K562 (cell line): ENCODE data around the gene NTRK3. TPM values are rescaled to one million over a fixed set of nuclear protein-coding genes. Genes with fewer than 3 reads are reported as not detected.

Experiments
- ATAC-seq: fragments of 200-7000 bp; cut with Tn5 transposase; 3 replicates; pipeline ENCODE4 v1.9.1; 2020; ENCODE audit warnings: moderate library complexity
- BruUV-seq: library from RNA; stranded (reverse); fragments of 400-500 nt; replicated peaks from 2 replicates; lab custom pipeline; 2021; lab: Mats Ljungman, UMichigan
- CTCF ChIA-PET: fragments of 300-600 bp; formaldehyde crosslinking; extraction: SDS; loops from one replicate; lab custom pipeline; 2021; ENCODE audit warnings: low intra/inter-chr PET ratio; lab: Yijun Ruan, JAX
- POLR2A ChIA-PET: fragments of 300-600, 350-650 bp; sonication (Branson Sonifier 250); formaldehyde crosslinking; extraction: SDS; loops from one replicate; lab custom pipeline; 2021; ENCODE audit warnings: antibody characterized with exemption, inconsistent platforms; lab: Yijun Ruan, JAX
- DNase-seq, 4 experiments: peaks; one replicate each; pipeline versions ENCODE4 v3.0.0 to v3.0.0-alpha.2; 2011 to 2018; ENCODE audit warnings: low spot score in 3 of 4, mixed read lengths in 3 of 4; ENCODE audit errors: extremely low read depth in 1 of 4
- FAIRE-seq: peaks from 2 replicates; lab custom pipeline; 2011; peaks lifted over from hg19 to GRCh38; lab: Jason Lieb, UNC
- H2AFZ ChIP-seq: 2 replicates; pipeline ENCODE4 v1.6.0; 2011; ENCODE audit warnings: low read depth, low read length, control low read depth, inconsistent platforms
- H3K27ac ChIP-seq: fragments of 200-600 bp; 3 replicates; pipeline ENCODE4 v1.8.0; 2011; ENCODE audit warnings: low read depth, mild to moderate bottlenecking, control low read depth, inconsistent platforms, low read length, moderate library complexity, mixed read lengths; ENCODE audit errors: extremely low read depth
- H3K27me3 ChIP-seq, 2 experiments: fragments of 300-600 bp in 1 of 2; 2 replicates in 1 of 2; 3 replicates in 1 of 2; pipeline versions ENCODE4 v1.6.0 to v1.8.0; 2011; ENCODE audit warnings: inconsistent platforms in 2 of 2, low read length in 2 of 2, mild to moderate bottlenecking in 1 of 2, mixed read lengths in 1 of 2, moderate library complexity in 1 of 2; ENCODE audit not compliant: control insufficient read depth in 2 of 2, insufficient read depth in 2 of 2
- H3K36me3 ChIP-seq: fragments of 300-600 bp; 3 replicates; pipeline ENCODE4 v1.8.0; 2011; ENCODE audit warnings: mild to moderate bottlenecking, low read length, inconsistent platforms; ENCODE audit not compliant: control insufficient read depth, insufficient read depth
- H3K4me1 ChIP-seq, 2 experiments: fragments of 200-600 bp in 1 of 2; replicated peaks in 1 of 2; 2 replicates in 1 of 2; 3 replicates in 1 of 2; pipeline versions ENCODE4 v1.5.1 to v1.8.0; 2011; ENCODE audit warnings: inconsistent platforms in 2 of 2, low read length in 2 of 2, mild to moderate bottlenecking in 1 of 2, mixed read lengths in 1 of 2, moderate library complexity in 1 of 2; ENCODE audit not compliant: control insufficient read depth in 2 of 2, insufficient read depth in 2 of 2
- H3K4me2 ChIP-seq: 2 replicates; pipeline ENCODE4 v1.6.1; 2011; ENCODE audit warnings: low read length, control low read depth, inconsistent platforms, mixed read lengths; ENCODE audit not compliant: insufficient read depth
- H3K4me3 ChIP-seq: fragments of 200-600 bp; sonication (generic), shearing (Covaris generic); 2 replicates; pipeline ENCODE4 v1.5.1; 2016; ENCODE audit warnings: control low read depth, inconsistent platforms
- H3K79me2 ChIP-seq: fragments of 200-600 bp; 3 replicates; pipeline ENCODE4 v1.8.0; 2011; ENCODE audit warnings: low read length, inconsistent platforms; ENCODE audit not compliant: control insufficient read depth, insufficient read depth
- H3K9ac ChIP-seq, 2 experiments: 2 replicates each; pipeline versions ENCODE4 v1.6.0 to v1.6.1; 2011; ENCODE audit warnings: low read depth in 2 of 2, low read length in 2 of 2, control low read depth in 1 of 2, inconsistent platforms in 1 of 2, mild to moderate bottlenecking in 1 of 2, mixed read lengths in 1 of 2; ENCODE audit not compliant: insufficient read depth in 1 of 2
- H3K9me1 ChIP-seq: one replicate; pipeline ENCODE4 v1.6.0; 2011; ENCODE audit warnings: inconsistent platforms, mild to moderate bottlenecking, low read length, moderate library complexity; ENCODE audit not compliant: control insufficient read depth, insufficient read depth
- H3K9me3 ChIP-seq: replicated peaks from 2 replicates; pipeline ENCODE4 v1.5.1; 2011; ENCODE audit warnings: low read depth, low read length, inconsistent platforms; ENCODE audit not compliant: control insufficient read depth, insufficient read depth
- H4K20me1 ChIP-seq: replicated peaks from 2 replicates; pipeline ENCODE4 v1.6.1; 2011; ENCODE audit warnings: low read length, inconsistent platforms, mixed read lengths; ENCODE audit not compliant: control insufficient read depth, insufficient read depth
- CREB1 ChIP-seq, 2 experiments: sonication (generic) in 1 of 2; formaldehyde crosslinking in 1 of 2; IDR thresholded peaks; 2 replicates each; pipeline versions ENCODE4 v1.6.1 to v1.8.0; 2012 to 2022; ENCODE audit warnings: inconsistent platforms in 1 of 2, mild to moderate bottlenecking in 1 of 2, missing genetic modification reagents in 1 of 2, moderate library complexity in 1 of 2
- ETS2 ChIP-seq: IDR thresholded peaks from 2 replicates; pipeline ENCODE4 v1.6.1; 2016; ENCODE audit warnings: borderline replicate concordance, missing genetic modification characterization, mild to moderate bottlenecking, moderate library complexity, missing compliant biosample characterization; ENCODE audit not compliant: poor library complexity, severe bottlenecking
- FOXA3 ChIP-seq, 2 experiments: fragments of 450-650 bp in 1 of 2; sonication (generic) in 1 of 2; formaldehyde crosslinking; IDR thresholded peaks in 1 of 2; conservative IDR thresholded peaks in 1 of 2; 2 replicates each; pipeline versions ENCODE4 v1.4.0 to v1.8.0; 2020 to 2022; ENCODE audit warnings: mild to moderate bottlenecking in 2 of 2, missing genetic modification reagents in 1 of 2
- HDAC2 ChIP-seq: fragments of 450-650 bp; IDR thresholded peaks from 2 replicates; pipeline ENCODE4 v1.6.1; 2016; ENCODE audit warnings: mild to moderate bottlenecking
- HEY1 ChIP-seq: fragments of 250-450 bp; sonication (Bioruptor Pico); IDR thresholded peaks from 2 replicates; pipeline ENCODE4 v1.5.0; 2020; ENCODE audit warnings: mild to moderate bottlenecking, moderate library complexity, borderline replicate concordance
- HSF4 ChIP-seq: fragments of 250-450 bp; sonication (Bioruptor Pico); IDR thresholded peaks from 2 replicates; pipeline ENCODE4 v2.1.2; 2022; ENCODE audit warnings: mild to moderate bottlenecking, moderate library complexity, borderline replicate concordance
- KDM2B ChIP-seq: fragments of 250-450 bp; sonication (Bioruptor Pico); IDR thresholded peaks from 2 replicates; pipeline ENCODE4 v1.8.0; 2021; ENCODE audit warnings: mild to moderate bottlenecking, moderate library complexity
- MCM7 ChIP-seq, 2 experiments: fragments of 450-650 bp; IDR thresholded peaks; 2 replicates each; pipeline ENCODE4 v1.6.1; 2016 to 2018
- PHB2 ChIP-seq: fragments of 450-650 bp; IDR thresholded peaks from 2 replicates; pipeline ENCODE4 v1.6.1; 2017; ENCODE audit warnings: low read depth
- PHF8 ChIP-seq: fragments of 200-600 bp; sonication (generic); IDR thresholded peaks from 2 replicates; pipeline ENCODE4 v1.6.1; 2012; ENCODE audit warnings: mixed run types, mild to moderate bottlenecking, inconsistent platforms, low read length, moderate library complexity, borderline replicate concordance
- RB1 ChIP-seq: fragments of 450-650 bp; IDR thresholded peaks from 2 replicates; pipeline ENCODE4 v1.6.1; 2017; ENCODE audit warnings: low read depth, mild to moderate bottlenecking
- ZBTB17 ChIP-seq: fragments of 450-650 bp; formaldehyde crosslinking; IDR thresholded peaks from 2 replicates; pipeline ENCODE4 v1.4.0; 2020; ENCODE audit warnings: mild to moderate bottlenecking
- ZNF217 ChIP-seq: sonication (generic); formaldehyde crosslinking; IDR thresholded peaks from 2 replicates; pipeline ENCODE4 v1.8.0; 2022; ENCODE audit warnings: mild to moderate bottlenecking, missing genetic modification reagents
- ZNF780A ChIP-seq: fragments of 250-450 bp; sonication (Bioruptor Pico); IDR thresholded peaks from 2 replicates; pipeline ENCODE4 v1.5.0; 2021; ENCODE audit warnings: mild to moderate bottlenecking
- ZSCAN32 ChIP-seq: fragments of 450-650 bp; formaldehyde crosslinking; IDR thresholded peaks from 2 replicates; pipeline ENCODE4 v1.4.0; 2020; ENCODE audit warnings: mild to moderate bottlenecking, moderate library complexity
- WGBS: fragments of 100-300 bp; shearing (Covaris generic); methylation state at CpG from one replicate; pipeline ENCODE4 v1.1.6; 2016; ENCODE audit warnings: low coverage, mixed read lengths; ENCODE audit not compliant: insufficient coverage; ENCODE audit errors: missing lambda C conversion rate; 5-methylcytosine and 5-hydroxymethylcytosine counted together
- in situ Hi-C: fragments of 300-500 bp; cut with MboI; formaldehyde crosslinking; loops from 4 replicates; pipeline ENCODE4 v1.15.0; 2018; ENCODE audit warnings: inconsistent platforms, mixed read lengths
- intact Hi-C: fragments of 100-400 bp; cut with micrococcal nuclease; formaldehyde crosslinking; loops from 2 replicates; pipeline ENCODE4 v1.14.2; 2022
- polyA plus RNA-seq, 8 experiments: library from polyadenylated mRNA; depleted of rRNA in 4 of 8; stranded (reverse) in 5 of 8; unstranded in 3 of 8; fragments of >200 nt; fragmentation: Nextera tagmentation in 2 of 8; fragmentation: Illumina TruSeq in 1 of 8; extraction: Ambion mirVana in 2 of 8; extraction: Trizol in 1 of 8; gene quantifications; 2 replicates each; pipeline versions ENCODE4 v1.2.1 to v1.2.3, GENCODE V29; 2011 to 2014; ENCODE audit warnings: inconsistent platforms in 1 of 8, missing spikeins in 1 of 8
- total RNA-seq, 7 experiments: library from RNA; depleted of rRNA in 6 of 7; stranded (reverse); fragments of >200 nt in 6 of 7; fragmentation: Illumina TruSeq in 2 of 7; extraction: Trizol in 2 of 7; gene quantifications; 2 replicates each; pipeline versions ENCODE4 v1.2.1 to v1.2.3, GENCODE V29; 2011 to 2021; ENCODE audit warnings: low replicate concordance in 1 of 7
- TF ChIP-seq, protein P1 (sequence below): sonication (generic); formaldehyde crosslinking; IDR thresholded peaks from 2 replicates; pipeline ENCODE4 v1.8.0; 2023; ENCODE audit warnings: mild to moderate bottlenecking, missing genetic modification reagents
- TF ChIP-seq, protein P2 (sequence below): fragments of 450-650 bp; formaldehyde crosslinking; IDR thresholded peaks from 2 replicates; pipeline ENCODE4 v1.4.0; 2020; ENCODE audit warnings: mild to moderate bottlenecking, mixed read lengths

The NTRK3 gene
- total and polyA plus RNA-seq, 9 of the 15 experiments (the other 6 are each of a cell fraction or from before 2014, with no cell fraction given), result 0.11 to 0.13 TPM; not detected in 7

GRCh38 chr15:88014454-88015160 lies 241.9 kb downstream of the NTRK3 start:
- intact Hi-C loops, result no loop called here
- CTCF ChIA-PET, result no interaction called here
- Histone ChIP-seq H3K4me2 (no peak overlapping the region), H3K9ac (no peak overlapping the region), H3K36me3 (no peaks in the 10 kb centered on the region), H3K27me3 (no peaks in the 10 kb centered on the region), H3K79me2 (no peaks in the 10 kb centered on the region), H3K4me1 (no peaks in the 10 kb centered on the region; a peak in 1 of 5 replicates), H4K20me1 (no peaks in the 10 kb centered on the region), H3K4me3 (no peak overlapping the region), H2AFZ (no peak overlapping the region), H3K9me3 (no peaks in the 10 kb centered on the region), H3K27ac (no peak overlapping the region), H3K9me1 (no peaks in the 10 kb centered on the region)
- in situ Hi-C loops, result no loop called here
- no TSS peak for BruUV-seq
- DNase-seq (no peak), ATAC-seq (no peak), FAIRE-seq (no peak)
- WGBS, result 4% methylated on average over 9 of the region's 9 CpGs
- POLR2A ChIA-PET, result interaction anchor here (0.8 kb wide), 1 partner anchor 161 kb away, joined by 3 read pairs; no protein-coding TSS in a partner anchor
- TF ChIP-seq KDM2B (CRISPR knock-in tag) (no peak), RB1 (no peak), FOXA3 (CRISPR knock-in tag; conservative IDR thresholded peaks at IDR 0.05 in 1 of 2, IDR thresholded peaks at IDR 0.05 in 1 of 2) (no peak), ETS2 (no peak), ZSCAN32 (CRISPR knock-in tag) (no peak), ZNF780A (no peak), HDAC2 (no peak), MCM7 (IDR thresholded peaks at IDR 0.05) (no peak), HEY1 (CRISPR knock-in tag) (no peak), PHF8 (no peak), HSF4 (CRISPR knock-in tag) (no peak), CREB1 (IDR thresholded peaks at IDR 0.05) (no peak), CREB1 (CRISPR knock-in tag; IDR thresholded peaks at IDR 0.05) (no peak), PHB2 (no peak), ZBTB17 (no peak), ZNF217 (CRISPR knock-in tag) (no peak)
- TF ChIP-seq, protein P1, sequence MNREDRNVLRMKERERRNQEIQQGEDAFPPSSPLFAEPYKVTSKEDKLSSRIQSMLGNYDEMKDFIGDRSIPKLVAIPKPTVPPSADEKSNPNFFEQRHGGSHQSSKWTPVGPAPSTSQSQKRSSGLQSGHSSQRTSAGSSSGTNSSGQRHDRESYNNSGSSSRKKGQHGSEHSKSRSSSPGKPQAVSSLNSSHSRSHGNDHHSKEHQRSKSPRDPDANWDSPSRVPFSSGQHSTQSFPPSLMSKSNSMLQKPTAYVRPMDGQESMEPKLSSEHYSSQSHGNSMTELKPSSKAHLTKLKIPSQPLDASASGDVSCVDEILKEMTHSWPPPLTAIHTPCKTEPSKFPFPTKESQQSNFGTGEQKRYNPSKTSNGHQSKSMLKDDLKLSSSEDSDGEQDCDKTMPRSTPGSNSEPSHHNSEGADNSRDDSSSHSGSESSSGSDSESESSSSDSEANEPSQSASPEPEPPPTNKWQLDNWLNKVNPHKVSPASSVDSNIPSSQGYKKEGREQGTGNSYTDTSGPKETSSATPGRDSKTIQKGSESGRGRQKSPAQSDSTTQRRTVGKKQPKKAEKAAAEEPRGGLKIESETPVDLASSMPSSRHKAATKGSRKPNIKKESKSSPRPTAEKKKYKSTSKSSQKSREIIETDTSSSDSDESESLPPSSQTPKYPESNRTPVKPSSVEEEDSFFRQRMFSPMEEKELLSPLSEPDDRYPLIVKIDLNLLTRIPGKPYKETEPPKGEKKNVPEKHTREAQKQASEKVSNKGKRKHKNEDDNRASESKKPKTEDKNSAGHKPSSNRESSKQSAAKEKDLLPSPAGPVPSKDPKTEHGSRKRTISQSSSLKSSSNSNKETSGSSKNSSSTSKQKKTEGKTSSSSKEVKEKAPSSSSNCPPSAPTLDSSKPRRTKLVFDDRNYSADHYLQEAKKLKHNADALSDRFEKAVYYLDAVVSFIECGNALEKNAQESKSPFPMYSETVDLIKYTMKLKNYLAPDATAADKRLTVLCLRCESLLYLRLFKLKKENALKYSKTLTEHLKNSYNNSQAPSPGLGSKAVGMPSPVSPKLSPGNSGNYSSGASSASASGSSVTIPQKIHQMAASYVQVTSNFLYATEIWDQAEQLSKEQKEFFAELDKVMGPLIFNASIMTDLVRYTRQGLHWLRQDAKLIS (CRISPR knock-in tag), result no peak
- TF ChIP-seq, protein P2, sequence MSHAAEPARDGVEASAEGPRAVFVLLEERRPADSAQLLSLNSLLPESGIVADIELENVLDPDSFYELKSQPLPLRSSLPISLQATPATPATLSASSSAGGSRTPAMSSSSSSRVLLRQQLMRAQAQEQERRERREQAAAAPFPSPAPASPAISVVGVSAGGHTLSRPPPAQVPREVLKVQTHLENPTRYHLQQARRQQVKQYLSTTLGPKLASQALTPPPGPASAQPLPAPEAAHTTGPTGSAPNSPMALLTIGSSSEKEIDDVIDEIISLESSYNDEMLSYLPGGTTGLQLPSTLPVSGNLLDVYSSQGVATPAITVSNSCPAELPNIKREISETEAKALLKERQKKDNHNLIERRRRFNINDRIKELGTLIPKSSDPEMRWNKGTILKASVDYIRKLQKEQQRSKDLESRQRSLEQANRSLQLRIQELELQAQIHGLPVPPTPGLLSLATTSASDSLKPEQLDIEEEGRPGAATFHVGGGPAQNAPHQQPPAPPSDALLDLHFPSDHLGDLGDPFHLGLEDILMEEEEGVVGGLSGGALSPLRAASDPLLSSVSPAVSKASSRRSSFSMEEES (CRISPR knock-in tag), result no peak
